HG02943 (cell line): ENCODE measurements around the gene S100A2.

Experiments
- ATAC-seq: cut with Tn5 transposase; IDR thresholded peaks from one replicate; pipeline ENCODE4 v1.9.1; 2021; ENCODE audit warnings: mild to moderate bottlenecking, low read depth, moderate library complexity; ENCODE audit not compliant: unreplicated experiment

Gene S100A2

GRCh38 chr1:153565529-153566374 lies at the start of gene S100A2:
Gene S100A2, minus strand, starts transcription at chr1:153565844. Its CDS starts 1,967 bp downstream, at chr1:153563877.
- ATAC-seq = no peak

- no peak for ATAC-seq
Observed at GRCh38 chr1:153615406-153615805, 49.8 kb upstream of the S100A2 start.

GRCh38 chr1:153614906-153615305 lies 49.3 kb upstream of the S100A2 start:
- ATAC-seq = no peak

GRCh38 chr1:153614189-153614900 lies 48.7 kb upstream of the S100A2 start:
- ATAC-seq = no peak

- no peak for ATAC-seq
Observed at GRCh38 chr1:153613406-153613805, 47.8 kb upstream of the S100A2 start.

GRCh38 chr1:153612755-153613331 lies 47.2 kb upstream of the S100A2 start, which contains the start of gene S100A16:
Gene S100A16, minus strand, starts transcription at chr1:153613137. Its CDS starts 4,986 bp downstream, at chr1:153608151.
- no peak for ATAC-seq

- ATAC-seq = no peak
Observed at GRCh38 chr1:153612111-153612754, 46.6 kb upstream of the S100A2 start.

GRCh38 chr1:153611356-153611755 lies 45.7 kb upstream of the S100A2 start:
- no peak for ATAC-seq

GRCh38 chr1:153610811-153611301 lies 45.2 kb upstream of the S100A2 start:
- ATAC-seq = no peak

GRCh38 chr1:153610334-153610733 lies 44.7 kb upstream of the S100A2 start:
- ATAC-seq = no peak

GRCh38 chr1:153609585-153609907 lies 43.9 kb upstream of the S100A2 start:
- ATAC-seq = no peak

GRCh38 chr1:153608742-153609584 lies 43.3 kb upstream of the S100A2 start:
- no peak for ATAC-seq

GRCh38 chr1:153608089-153608682 lies 42.5 kb upstream of the S100A2 start:
- no peak for ATAC-seq

GRCh38 chr1:153607381-153607780 lies 41.7 kb upstream of the S100A2 start:
- no peak for ATAC-seq

- no peak for ATAC-seq
Observed at GRCh38 chr1:153606194-153606593, 40.5 kb upstream of the S100A2 start.

GRCh38 chr1:153602749-153603148 lies 37.1 kb upstream of the S100A2 start:
- ATAC-seq = no peak

- ATAC-seq = no peak
Observed at GRCh38 chr1:153599847-153600246, 34.2 kb upstream of the S100A2 start.

- ATAC-seq = peak; percentile 95
Observed at GRCh38 chr1:153598309-153599172, 32.9 kb upstream of the S100A2 start.

GRCh38 chr1:153597206-153597605 lies 31.6 kb upstream of the S100A2 start:
- no peak for ATAC-seq
